ENCODE results near the gene IL15RA. TPM values are rescaled to one million over a fixed set of nuclear protein-coding genes. Genes with fewer than 3 reads are reported as not detected.

IL15RA gene
- total and polyA plus RNA-seq, 4 donors = 6.6 to 10.7 (median 9.4) TPM

DNA sequence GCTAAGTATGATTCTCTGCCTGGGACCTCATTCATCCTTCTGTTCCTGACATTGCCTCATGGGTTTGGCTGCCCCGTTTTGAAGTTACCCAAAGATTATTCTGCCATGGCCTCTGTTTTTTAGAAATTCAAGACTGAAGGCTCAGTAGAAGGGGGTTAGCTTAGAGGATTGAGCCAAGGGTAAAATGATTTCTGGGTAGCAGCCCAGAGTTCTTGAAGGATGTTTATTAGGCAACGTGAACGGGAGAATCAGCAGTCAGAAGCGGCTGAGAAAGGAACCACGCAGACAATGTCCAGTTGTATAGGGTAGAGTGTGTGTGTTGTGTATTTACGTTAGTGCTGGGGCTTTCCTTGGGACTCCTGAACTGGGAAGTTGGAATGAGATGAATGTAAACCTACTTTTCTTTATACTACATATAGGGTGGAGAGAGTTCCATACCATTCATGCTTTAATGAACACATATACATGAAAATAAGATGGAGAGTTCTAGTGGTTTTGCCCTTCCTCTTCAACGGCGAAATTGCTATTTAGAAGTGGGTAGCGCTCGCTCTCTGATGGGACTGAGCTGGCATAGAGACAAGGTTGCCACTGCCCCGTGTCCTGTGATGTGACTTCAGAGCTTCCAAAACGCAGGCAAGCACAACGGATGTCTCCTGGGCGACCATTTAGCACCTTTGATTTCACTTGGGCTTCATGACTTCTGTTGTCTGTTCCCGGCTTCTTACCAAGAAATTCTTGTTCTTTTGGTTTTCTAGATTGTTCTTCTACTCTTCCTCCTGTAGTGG, 35.0 kb upstream of the IL15RA start:
- Histone ChIP-seq H3K27me3 (ENCODE audit: control insufficient read depth in 4 of 4, insufficient read depth in 4 of 4, low read length in 3 of 4) (no peaks in the 10 kb centered on the region), H3K36me3 (ENCODE audit: control insufficient read depth in 4 of 4, insufficient read depth in 3 of 4, low read depth in 1 of 4, low read length in 3 of 4) (no peaks in the 10 kb centered on the region)
- 92% methylated on average over 15 of the region's 15 CpGs for WGBS

GRCh38 chr10:6011558-6011957, 34.2 kb upstream of the IL15RA start:
- Histone ChIP-seq H3K27me3 (ENCODE audit: control insufficient read depth in 4 of 4, insufficient read depth in 4 of 4, low read length in 3 of 4) (no peaks in the 10 kb centered on the region), H3K4me3 (ENCODE audit: low read depth in 1 of 3, low read length in 3 of 3) (no peak overlapping the region), H3K36me3 (ENCODE audit: control insufficient read depth in 4 of 4, insufficient read depth in 3 of 4, low read depth in 1 of 4, low read length in 3 of 4) (no peaks in the 10 kb centered on the region), H3K27ac (ENCODE audit: low read depth in 1 of 2, low read length in 2 of 2) (no peak overlapping the region), H3K9me3 (ENCODE audit: control insufficient read depth in 4 of 4, low read length in 3 of 4) (peaks cover 0 to 9% (median 1%) of the 10 kb centered on the region in 4 donors), H3K4me1 (ENCODE audit: control insufficient read depth in 4 of 4, insufficient read depth in 4 of 4, low read length in 3 of 4) (peaks cover 0 to 3% (median 0%) of the 10 kb centered on the region in 4 donors), H3K9ac (ENCODE audit: low read depth in 1 of 2, low read length in 2 of 2) (no peak overlapping the region)
- WGBS = 94% methylated on average over 8 of the region's 8 CpGs
- no peak for TF ChIP-seq FOXA2 (IDR thresholded peaks at IDR 0.05)
- TF ChIP-seq MAX (IDR thresholded peaks at IDR 0.05) = no peak
- TF ChIP-seq, protein P1, sequence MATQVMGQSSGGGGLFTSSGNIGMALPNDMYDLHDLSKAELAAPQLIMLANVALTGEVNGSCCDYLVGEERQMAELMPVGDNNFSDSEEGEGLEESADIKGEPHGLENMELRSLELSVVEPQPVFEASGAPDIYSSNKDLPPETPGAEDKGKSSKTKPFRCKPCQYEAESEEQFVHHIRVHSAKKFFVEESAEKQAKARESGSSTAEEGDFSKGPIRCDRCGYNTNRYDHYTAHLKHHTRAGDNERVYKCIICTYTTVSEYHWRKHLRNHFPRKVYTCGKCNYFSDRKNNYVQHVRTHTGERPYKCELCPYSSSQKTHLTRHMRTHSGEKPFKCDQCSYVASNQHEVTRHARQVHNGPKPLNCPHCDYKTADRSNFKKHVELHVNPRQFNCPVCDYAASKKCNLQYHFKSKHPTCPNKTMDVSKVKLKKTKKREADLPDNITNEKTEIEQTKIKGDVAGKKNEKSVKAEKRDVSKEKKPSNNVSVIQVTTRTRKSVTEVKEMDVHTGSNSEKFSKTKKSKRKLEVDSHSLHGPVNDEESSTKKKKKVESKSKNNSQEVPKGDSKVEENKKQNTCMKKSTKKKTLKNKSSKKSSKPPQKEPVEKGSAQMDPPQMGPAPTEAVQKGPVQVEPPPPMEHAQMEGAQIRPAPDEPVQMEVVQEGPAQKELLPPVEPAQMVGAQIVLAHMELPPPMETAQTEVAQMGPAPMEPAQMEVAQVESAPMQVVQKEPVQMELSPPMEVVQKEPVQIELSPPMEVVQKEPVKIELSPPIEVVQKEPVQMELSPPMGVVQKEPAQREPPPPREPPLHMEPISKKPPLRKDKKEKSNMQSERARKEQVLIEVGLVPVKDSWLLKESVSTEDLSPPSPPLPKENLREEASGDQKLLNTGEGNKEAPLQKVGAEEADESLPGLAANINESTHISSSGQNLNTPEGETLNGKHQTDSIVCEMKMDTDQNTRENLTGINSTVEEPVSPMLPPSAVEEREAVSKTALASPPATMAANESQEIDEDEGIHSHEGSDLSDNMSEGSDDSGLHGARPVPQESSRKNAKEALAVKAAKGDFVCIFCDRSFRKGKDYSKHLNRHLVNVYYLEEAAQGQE (IDR thresholded peaks at IDR 0.05) = no peak
- no peak for TF ChIP-seq RAD21 (IDR thresholded peaks at IDR 0.05)
- TF ChIP-seq FOXA1 (IDR thresholded peaks at IDR 0.05) = no peak
- no peak for TF ChIP-seq EGR1 (IDR thresholded peaks at IDR 0.05; ENCODE audit: low read depth in 2 of 2)
- no peak for TF ChIP-seq HNF4A (conservative IDR thresholded peaks at IDR 0.05)
- TF ChIP-seq JUND (IDR thresholded peaks at IDR 0.05) = no peak
- no peak for TF ChIP-seq ATF3 (IDR thresholded peaks at IDR 0.05)
- no peak for TF ChIP-seq RXRA (IDR thresholded peaks at IDR 0.05)
- no peak for TF ChIP-seq SP1 (IDR thresholded peaks at IDR 0.05)
- no peak for TF ChIP-seq NR2F2 (IDR thresholded peaks at IDR 0.05)
- no peak for TF ChIP-seq GABPA (IDR thresholded peaks at IDR 0.05 in 1 of 2, conservative IDR thresholded peaks at IDR 0.05 in 1 of 2)
- DNase-seq (ENCODE audit: low spot score) = no peak

More for the DNA sequence above, 35.0 kb upstream of the IL15RA start:
- no peak for TF ChIP-seq CTCF (IDR thresholded peaks at IDR 0.05; ENCODE audit: low read depth, low read length, missing input control)
- TF ChIP-seq HNF4A (conservative IDR thresholded peaks at IDR 0.05) = no peak
- no peak for TF ChIP-seq RAD21 (IDR thresholded peaks at IDR 0.05)
- TF ChIP-seq HNF4G (IDR thresholded peaks at IDR 0.05) = no peak
- no peak for TF ChIP-seq ATF3 (IDR thresholded peaks at IDR 0.05)
- TF ChIP-seq TAF1 (conservative IDR thresholded peaks at IDR 0.05) = no peak
- no peak for TF ChIP-seq JUND (IDR thresholded peaks at IDR 0.05)
- no peak for TF ChIP-seq EGR1 (IDR thresholded peaks at IDR 0.05; ENCODE audit: low read depth in 2 of 2)
- TF ChIP-seq RXRA (IDR thresholded peaks at IDR 0.05) = no peak
- TF ChIP-seq MAX (IDR thresholded peaks at IDR 0.05) = no peak
- TF ChIP-seq, protein P2, sequence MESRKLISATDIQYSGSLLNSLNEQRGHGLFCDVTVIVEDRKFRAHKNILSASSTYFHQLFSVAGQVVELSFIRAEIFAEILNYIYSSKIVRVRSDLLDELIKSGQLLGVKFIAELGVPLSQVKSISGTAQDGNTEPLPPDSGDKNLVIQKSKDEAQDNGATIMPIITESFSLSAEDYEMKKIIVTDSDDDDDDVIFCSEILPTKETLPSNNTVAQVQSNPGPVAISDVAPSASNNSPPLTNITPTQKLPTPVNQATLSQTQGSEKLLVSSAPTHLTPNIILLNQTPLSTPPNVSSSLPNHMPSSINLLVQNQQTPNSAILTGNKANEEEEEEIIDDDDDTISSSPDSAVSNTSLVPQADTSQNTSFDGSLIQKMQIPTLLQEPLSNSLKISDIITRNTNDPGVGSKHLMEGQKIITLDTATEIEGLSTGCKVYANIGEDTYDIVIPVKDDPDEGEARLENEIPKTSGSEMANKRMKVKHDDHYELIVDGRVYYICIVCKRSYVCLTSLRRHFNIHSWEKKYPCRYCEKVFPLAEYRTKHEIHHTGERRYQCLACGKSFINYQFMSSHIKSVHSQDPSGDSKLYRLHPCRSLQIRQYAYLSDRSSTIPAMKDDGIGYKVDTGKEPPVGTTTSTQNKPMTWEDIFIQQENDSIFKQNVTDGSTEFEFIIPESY (IDR thresholded peaks at IDR 0.05) = no peak
- no peak for TF ChIP-seq YY1 (IDR thresholded peaks at IDR 0.05)
- peaks cover 0 to 5% (median 1%) of the 10 kb centered on the region in 4 donors for H3K9me3 ChIP-seq (ENCODE audit: control insufficient read depth in 4 of 4, low read length in 3 of 4)
- DNase-seq (ENCODE audit: low spot score) = no peak
- peaks cover 0 to 3% (median 0%) of the 10 kb centered on the region in 4 donors for H3K4me1 ChIP-seq (ENCODE audit: control insufficient read depth in 4 of 4, insufficient read depth in 4 of 4, low read length in 3 of 4)
- H3K4me3 ChIP-seq (ENCODE audit: low read depth in 1 of 3, low read length in 3 of 3) = no peak overlapping the region
- H3K9ac ChIP-seq (ENCODE audit: low read depth in 1 of 2, low read length in 2 of 2) = no peak overlapping the region
- H3K27ac ChIP-seq (ENCODE audit: low read depth in 1 of 2, low read length in 2 of 2) = no peak overlapping the region
